ENCODE data around the gene AR. TPM values are rescaled to one million over a fixed set of nuclear protein-coding genes. Genes with fewer than 3 reads are reported as not detected.

Gene AR
- total and polyA plus RNA-seq, 9 of the 15 experiments (the other 6 are each of a cell fraction or from before 2014, with no cell fraction given): 0.01 to 0.04 (median 0.01) TPM; not detected in 6

GRCh38 chrX:67673741-67674274 lies 130.0 kb downstream of the AR start (continued):
- no peak for TF ChIP-seq DLX4 (CRISPR knock-in tag; IDR thresholded peaks at IDR 0.05)
- TF ChIP-seq ZNF57 (CRISPR knock-in tag; IDR thresholded peaks at IDR 0.05): no peak
- TF ChIP-seq PURB (CRISPR knock-in tag; IDR thresholded peaks at IDR 0.05; ENCODE audit: low read depth): no peak
- TF ChIP-seq ELF4 (CRISPR knock-in tag; IDR thresholded peaks at IDR 0.05): no peak
- TF ChIP-seq PCBP2 (IDR thresholded peaks at IDR 0.05; ENCODE audit: low read depth, low read length, poor library complexity, severe bottlenecking): no peak
- TF ChIP-seq RBM22 (IDR thresholded peaks at IDR 0.05; ENCODE audit: low read depth, low read length, poor library complexity, severe bottlenecking): no peak
- TF ChIP-seq BCL6 (CRISPR knock-in tag; IDR thresholded peaks at IDR 0.05): no peak
- no peak for TF ChIP-seq CHCHD3 (CRISPR knock-in tag; IDR thresholded peaks at IDR 0.05)
- no peak for TF ChIP-seq HDGF (IDR thresholded peaks at IDR 0.05)
- no peak for TF ChIP-seq NCOA4 (IDR thresholded peaks at IDR 0.05; ENCODE audit: partially characterized antibody)
- no peak for TF ChIP-seq NFIX (CRISPR knock-in tag; IDR thresholded peaks at IDR 0.05; ENCODE audit: low read depth)

GRCh38 chrX:67674741-67675140 lies 130.9 kb downstream of the AR start:
- Histone ChIP-seq H3K27me3 (ENCODE audit: control insufficient read depth in 2 of 2, insufficient read depth in 2 of 2, low read length in 2 of 2) (no peaks in the 10 kb centered on the region), H3K79me2 (ENCODE audit: control insufficient read depth, insufficient read depth, low read length) (no peaks in the 10 kb centered on the region), H3K36me3 (ENCODE audit: control insufficient read depth, insufficient read depth, low read length) (no peaks in the 10 kb centered on the region), H4K20me1 (replicated peaks; ENCODE audit: control insufficient read depth, insufficient read depth, low read length) (no peaks in the 10 kb centered on the region), H3K9me1 (ENCODE audit: control insufficient read depth, insufficient read depth, low read length) (no peaks in the 10 kb centered on the region), H3K4me2 (ENCODE audit: insufficient read depth, low read length) (no peak overlapping the region), H3K9me3 (replicated peaks; ENCODE audit: control insufficient read depth, insufficient read depth, low read depth, low read length) (no peaks in the 10 kb centered on the region), H3K9ac (ENCODE audit: insufficient read depth in 1 of 2, low read depth in 2 of 2, low read length in 2 of 2) (no peak overlapping the region), H3K27ac (ENCODE audit: extremely low read depth, low read depth, low read length) (no peak overlapping the region), H3K4me3 (no peak overlapping the region), H2AFZ (ENCODE audit: low read depth, low read length) (no peak overlapping the region), H3K4me1 (replicated peaks in 1 of 2; ENCODE audit: control insufficient read depth in 2 of 2, insufficient read depth in 2 of 2, low read length in 2 of 2) (no peaks in the 10 kb centered on the region)
- CTCF ChIA-PET (ENCODE audit: low intra/inter-chr PET ratio): no interaction called here
- in situ Hi-C loops (cut with MboI): no loop called here
- POLR2A ChIA-PET: interaction anchor here (0.6 kb wide), 2 partner anchors 177 to 968 kb away, joined by 3 read pairs; no protein-coding TSS in a partner anchor
- TF ChIP-seq KLF10 (CRISPR knock-in tag; IDR thresholded peaks at IDR 0.05): no peak
- TF ChIP-seq THRB (CRISPR knock-in tag; conservative IDR thresholded peaks at IDR 0.05): no peak
- no peak for TF ChIP-seq TRIM25 (IDR thresholded peaks at IDR 0.05; ENCODE audit: borderline replicate concordance)
- no peak for TF ChIP-seq PTRF (tag; IDR thresholded peaks at IDR 0.05)
- WGBS (ENCODE audit: insufficient coverage, low coverage, missing lambda C conversion rate): no CpG with 5 or more reads among the region's 1 CpG
- ATAC-seq (no peak), DNase-seq (ENCODE audit: extremely low read depth in 1 of 4, low spot score in 3 of 4) (no peak), FAIRE-seq (no peak)
- BruUV-seq (replicated peaks): no TSS peak
- intact Hi-C loops (cut with micrococcal nuclease): no loop called here

Measured in K562 (cell line).